ENCODE data around the gene DIS3L2.
A peak's percentile ranks its signal among the peaks of the same experiment; 100 is the strongest.

The DIS3L2 gene

GRCh38 chr2:232349546-232349945 is 388.0 kb downstream of the DIS3L2 start:
- no peak for TF ChIP-seq CTCF (IDR thresholded peaks at IDR 0.05)
- H3K27me3 ChIP-seq (ENCODE audit: control insufficient read depth, insufficient read depth, low read length): peaks cover 4% of the 10 kb centered on the region

GRCh38 chr2:232349946-232350635 is 388.6 kb downstream of the DIS3L2 start:
- Histone ChIP-seq H3K9ac (no peak overlapping the region), H3K4me1 (peaks cover 2% of the 10 kb centered on the region), H3K27me3 (ENCODE audit: control insufficient read depth, insufficient read depth, low read length) (peaks cover 4% of the 10 kb centered on the region), H2AFZ (no peak overlapping the region), H3K36me3 (ENCODE audit: control insufficient read depth, insufficient read depth, low read length) (no peaks in the 10 kb centered on the region), H3K27ac (no peak overlapping the region), H3K9me3 (ENCODE audit: control insufficient read depth, low read length) (no peaks in the 10 kb centered on the region), H3K4me3 (ENCODE audit: low read depth, low read length) (no peak overlapping the region), H3K4me2 (ENCODE audit: low read length) (no peak overlapping the region), H3K79me2 (no peaks in the 10 kb centered on the region)
- no peak for TF ChIP-seq CTCF (IDR thresholded peaks at IDR 0.05)

More at GRCh38 chr2:232349546-232349945, 388.0 kb downstream of the DIS3L2 start:
- Histone ChIP-seq H3K4me1 (peaks cover 2% of the 10 kb centered on the region), H3K79me2 (no peaks in the 10 kb centered on the region), H3K36me3 (ENCODE audit: control insufficient read depth, insufficient read depth, low read length) (no peaks in the 10 kb centered on the region), H3K4me2 (ENCODE audit: low read length) (no peak overlapping the region), H2AFZ (no peak overlapping the region), H3K9ac (no peak overlapping the region), H3K4me3 (ENCODE audit: low read depth, low read length) (no peak overlapping the region), H3K27ac (no peak overlapping the region), H3K9me3 (ENCODE audit: control insufficient read depth, low read length) (no peaks in the 10 kb centered on the region)

- H3K36me3 ChIP-seq (ENCODE audit: control insufficient read depth, insufficient read depth, low read length): no peaks in the 10 kb centered on the region
- H3K9me3 ChIP-seq (ENCODE audit: control insufficient read depth, low read length): no peaks in the 10 kb centered on the region
- H3K79me2 ChIP-seq: no peaks in the 10 kb centered on the region
- H3K27me3 ChIP-seq (ENCODE audit: control insufficient read depth, insufficient read depth, low read length): peaks cover 4% of the 10 kb centered on the region
- no peak overlapping the region for H3K27ac ChIP-seq
- peak overlapping the region; percentile 60 for H2AFZ ChIP-seq
- H3K4me2 ChIP-seq (ENCODE audit: low read length): no peak overlapping the region
- TF ChIP-seq CTCF (IDR thresholded peaks at IDR 0.05): no peak
- peaks cover 2% of the 10 kb centered on the region for H3K4me1 ChIP-seq
- H3K4me3 ChIP-seq (ENCODE audit: low read depth, low read length): no peak overlapping the region
- no peak overlapping the region for H3K9ac ChIP-seq
Measured at GRCh38 chr2:232350804-232351685, 389.5 kb downstream of the DIS3L2 start.

GRCh38 chr2:232351686-232352510 is 390.4 kb downstream of the DIS3L2 start:
- Histone ChIP-seq H3K4me2 (ENCODE audit: low read length) (no peak overlapping the region), H3K36me3 (ENCODE audit: control insufficient read depth, insufficient read depth, low read length) (no peaks in the 10 kb centered on the region), H3K79me2 (no peaks in the 10 kb centered on the region), H3K4me3 (ENCODE audit: low read depth, low read length) (no peak overlapping the region), H3K4me1 (peaks cover 2% of the 10 kb centered on the region), H3K9ac (no peak overlapping the region), H3K27ac (no peak overlapping the region), H3K9me3 (ENCODE audit: control insufficient read depth, low read length) (no peaks in the 10 kb centered on the region), H3K27me3 (ENCODE audit: control insufficient read depth, insufficient read depth, low read length) (peaks cover 4% of the 10 kb centered on the region), H2AFZ (no peak overlapping the region)
- TF ChIP-seq CTCF (IDR thresholded peaks at IDR 0.05): no peak

Data from parathyroid adenoma (tissue), 2 donors.